ENCODE results near the gene ARHGAP8. TPM values are rescaled to one million over a fixed set of nuclear protein-coding genes. Genes with fewer than 3 reads are reported as not detected.

Gene ARHGAP8
- total and polyA plus RNA-seq, 10 donors, result 2.7 to 71.6 (median 19.7) TPM

DNA sequence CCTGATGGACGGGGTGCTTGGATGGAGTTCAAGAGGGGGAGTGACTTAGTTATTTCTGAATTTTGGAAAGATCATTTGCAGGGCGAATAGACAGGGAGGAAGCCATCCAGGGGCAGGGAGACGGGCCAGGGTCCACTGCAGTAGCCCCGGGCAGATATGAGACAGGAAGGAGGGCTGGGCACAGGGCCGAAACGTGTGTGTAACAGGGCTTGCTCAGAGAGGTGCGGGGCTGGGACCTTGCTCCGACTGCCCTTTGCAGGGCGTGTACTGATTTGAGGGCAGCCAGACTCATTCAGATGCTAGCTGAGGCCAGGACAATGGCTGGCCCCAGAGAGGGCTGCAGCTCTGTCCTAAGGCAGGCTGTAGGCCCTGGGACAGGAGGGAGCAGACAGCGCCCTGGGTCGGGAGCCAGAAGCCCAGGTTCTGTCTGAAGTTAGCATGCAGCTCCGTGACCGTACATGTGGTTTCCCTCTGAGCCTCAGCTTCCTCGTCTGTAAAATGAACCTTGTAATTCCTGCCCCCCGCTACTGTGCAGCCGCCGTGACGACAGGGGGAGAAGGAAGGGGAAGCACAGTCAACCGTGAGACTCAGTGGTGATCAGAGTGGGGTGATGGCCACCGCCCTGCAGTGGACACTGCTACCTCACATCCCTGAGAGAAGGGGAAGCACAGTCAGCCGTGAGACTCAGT, 154.0 kb downstream of the ARHGAP8 start:
- DNase-seq, result peak; percentile 51
- TF ChIP-seq, protein P1, sequence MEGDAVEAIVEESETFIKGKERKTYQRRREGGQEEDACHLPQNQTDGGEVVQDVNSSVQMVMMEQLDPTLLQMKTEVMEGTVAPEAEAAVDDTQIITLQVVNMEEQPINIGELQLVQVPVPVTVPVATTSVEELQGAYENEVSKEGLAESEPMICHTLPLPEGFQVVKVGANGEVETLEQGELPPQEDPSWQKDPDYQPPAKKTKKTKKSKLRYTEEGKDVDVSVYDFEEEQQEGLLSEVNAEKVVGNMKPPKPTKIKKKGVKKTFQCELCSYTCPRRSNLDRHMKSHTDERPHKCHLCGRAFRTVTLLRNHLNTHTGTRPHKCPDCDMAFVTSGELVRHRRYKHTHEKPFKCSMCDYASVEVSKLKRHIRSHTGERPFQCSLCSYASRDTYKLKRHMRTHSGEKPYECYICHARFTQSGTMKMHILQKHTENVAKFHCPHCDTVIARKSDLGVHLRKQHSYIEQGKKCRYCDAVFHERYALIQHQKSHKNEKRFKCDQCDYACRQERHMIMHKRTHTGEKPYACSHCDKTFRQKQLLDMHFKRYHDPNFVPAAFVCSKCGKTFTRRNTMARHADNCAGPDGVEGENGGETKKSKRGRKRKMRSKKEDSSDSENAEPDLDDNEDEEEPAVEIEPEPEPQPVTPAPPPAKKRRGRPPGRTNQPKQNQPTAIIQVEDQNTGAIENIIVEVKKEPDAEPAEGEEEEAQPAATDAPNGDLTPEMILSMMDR (IDR thresholded peaks at IDR 0.05 in 8 of 11, conservative IDR thresholded peaks at IDR 0.05 in 3 of 11), result no peak
- TF ChIP-seq POLR2AphosphoS5 (IDR thresholded peaks at IDR 0.05) (no peak), POLR2A (IDR thresholded peaks at IDR 0.05) (no peak)
- H3K4me1 ChIP-seq, result no peaks in the 10 kb centered on the region
- no peak overlapping the region for H3K4me3 ChIP-seq
- 78 to 92% (median 81%) methylated on average over 15 to 21 of the region's 21 CpGs for WGBS, 5 donors
- H3K27ac ChIP-seq, result no peak overlapping the region
- H3K9me3 ChIP-seq, result peaks cover 1 to 32% (median 25%) of the 10 kb centered on the region in 8 donors
- intact Hi-C loops (cut with DNase I; ENCODE audit: low total_unique reads), result no loop called here
- H3K27me3 ChIP-seq (replicated peaks in 1 of 7), result peaks cover 0 to 32% (median 0%) of the 10 kb centered on the region in 7 donors
- H3K36me3 ChIP-seq, result no peaks in the 10 kb centered on the region

DNA sequence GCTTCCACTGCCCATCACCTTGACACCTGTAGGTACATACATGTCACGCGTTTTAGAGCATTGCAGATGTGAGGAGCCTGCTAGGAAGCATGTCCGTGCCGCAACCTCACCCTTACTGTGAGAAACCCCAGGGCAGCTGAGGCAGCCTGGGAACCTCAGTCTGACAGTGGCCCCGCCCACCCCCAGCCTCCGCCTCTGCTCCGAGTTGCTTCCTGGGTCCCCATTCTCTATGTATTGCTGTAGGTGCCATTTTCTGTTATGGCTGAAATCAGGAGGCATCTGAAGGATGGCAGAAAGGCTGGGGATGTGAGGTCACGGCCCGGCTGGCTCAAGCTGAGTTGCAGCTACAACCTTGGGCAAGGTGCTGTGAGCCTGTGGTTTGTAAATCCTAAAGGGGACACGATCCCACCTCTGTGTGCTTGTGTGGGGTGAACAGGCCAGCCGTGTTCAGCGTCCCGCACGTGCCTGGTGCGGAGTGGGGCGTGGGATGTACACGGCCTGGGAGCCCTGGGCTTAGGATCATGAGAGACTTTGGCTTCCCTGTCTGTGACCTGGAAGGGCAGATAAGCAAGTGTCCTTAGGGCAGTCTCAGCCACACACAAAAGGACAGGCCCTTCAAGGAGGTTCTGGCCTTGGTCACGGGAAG, 154.7 kb downstream of the ARHGAP8 start:
- TF ChIP-seq POLR2AphosphoS5 (IDR thresholded peaks at IDR 0.05), result no peak
- TF ChIP-seq POLR2A (IDR thresholded peaks at IDR 0.05), result no peak
- TF ChIP-seq, protein P1 (IDR thresholded peaks at IDR 0.05 in 8 of 11, conservative IDR thresholded peaks at IDR 0.05 in 3 of 11), result no peak
- 84 to 95% (median 88%) methylated on average over 17 to 18 of the region's 18 CpGs for WGBS, 5 donors
- intact Hi-C loops (cut with DNase I; ENCODE audit: low total_unique reads), result no loop called here
- H3K4me3 ChIP-seq, result no peak overlapping the region
- no peak overlapping the region for H3K27ac ChIP-seq
- peaks cover 0 to 32% (median 0%) of the 10 kb centered on the region in 7 donors for H3K27me3 ChIP-seq (replicated peaks in 1 of 7)
- peak; percentile 53 for DNase-seq
- peaks cover 0 to 31% (median 23%) of the 10 kb centered on the region in 8 donors for H3K9me3 ChIP-seq
- H3K4me1 ChIP-seq, result no peaks in the 10 kb centered on the region
- no peaks in the 10 kb centered on the region for H3K36me3 ChIP-seq

DNA sequence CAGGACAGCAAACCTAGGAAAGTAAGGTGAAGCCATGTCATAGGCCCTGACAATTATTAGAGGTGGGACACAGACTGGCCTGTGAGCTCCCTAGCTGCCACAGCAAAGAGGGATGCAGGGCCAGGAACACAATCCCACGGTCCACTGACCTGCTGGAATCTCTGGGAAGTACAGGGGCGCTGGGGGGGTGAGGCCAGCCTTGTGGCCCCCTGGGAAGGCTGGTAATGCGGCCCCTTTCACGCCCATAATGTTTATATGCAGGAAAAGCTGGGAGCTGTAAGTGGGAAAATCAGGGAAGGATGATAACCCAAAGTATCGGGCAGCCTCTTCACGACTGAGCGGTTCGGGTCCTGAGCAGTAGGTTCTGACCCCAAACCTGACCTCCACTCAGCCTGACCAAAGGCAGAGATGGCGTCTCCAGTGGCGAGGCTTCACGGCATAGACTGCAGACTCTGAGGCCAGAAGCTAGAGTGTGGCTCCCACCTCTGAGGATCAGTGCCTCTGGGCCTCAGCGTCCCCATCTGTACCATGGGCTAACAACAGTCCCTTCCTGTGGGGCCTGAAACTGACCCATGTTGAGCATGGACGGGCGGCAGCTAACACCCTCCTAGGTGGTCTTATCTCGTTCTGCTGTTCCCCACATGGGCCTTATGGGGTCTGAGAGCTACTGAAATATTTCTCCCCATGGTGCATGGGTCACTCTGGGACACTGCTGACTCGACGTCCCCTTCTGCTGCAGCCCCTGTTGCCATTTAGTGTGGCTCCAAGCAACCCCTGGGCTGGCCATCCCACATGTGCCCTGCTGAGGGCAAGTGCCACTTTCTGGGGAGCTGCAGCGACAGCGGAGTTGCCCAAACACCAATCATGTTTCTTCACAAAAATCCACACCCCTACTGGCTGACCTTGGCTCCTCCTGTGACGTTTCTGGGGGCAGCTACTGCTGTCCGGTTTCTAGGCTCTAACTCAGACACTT, 155.7 kb downstream of the ARHGAP8 start:
- WGBS, 5 donors, result 77 to 86% (median 85%) methylated on average over 14 to 21 of the region's 21 CpGs
- intact Hi-C loops (cut with DNase I; ENCODE audit: low total_unique reads), result no loop called here

GRCh38 chr22:44909241-44909640, 156.9 kb downstream of the ARHGAP8 start:
- peaks cover 0 to 36% (median 0%) of the 10 kb centered on the region in 7 donors for H3K27me3 ChIP-seq (replicated peaks in 1 of 7)
- H3K4me3 ChIP-seq, result no peak overlapping the region
- intact Hi-C loops (cut with DNase I; ENCODE audit: low total_unique reads), result no loop called here
- peak; percentile 18 for DNase-seq
- H3K36me3 ChIP-seq, result no peaks in the 10 kb centered on the region
- H3K9me3 ChIP-seq, result peaks cover 0 to 22% (median 14%) of the 10 kb centered on the region in 8 donors
- no peaks in the 10 kb centered on the region for H3K4me1 ChIP-seq
- TF ChIP-seq POLR2A (IDR thresholded peaks at IDR 0.05) (no peak), POLR2AphosphoS5 (IDR thresholded peaks at IDR 0.05) (no peak)
- TF ChIP-seq, protein P1 (IDR thresholded peaks at IDR 0.05 in 8 of 11, conservative IDR thresholded peaks at IDR 0.05 in 3 of 11), result no peak
- H3K27ac ChIP-seq, result no peak overlapping the region
- WGBS, 5 donors, result 74 to 93% (median 87%) methylated on average over 6 of the region's 6 CpGs

More for the DNA sequence above, 155.7 kb downstream of the ARHGAP8 start:
- peak; percentile 44 for DNase-seq
- Histone ChIP-seq H3K4me3 (no peak overlapping the region), H3K36me3 (no peaks in the 10 kb centered on the region), H3K4me1 (no peaks in the 10 kb centered on the region), H3K9me3 (peaks cover 0 to 22% (median 14%) of the 10 kb centered on the region in 8 donors), H3K27ac (no peak overlapping the region), H3K27me3 (replicated peaks in 1 of 7) (peaks cover 0 to 26% (median 0%) of the 10 kb centered on the region in 7 donors)
- no peak for TF ChIP-seq POLR2A (IDR thresholded peaks at IDR 0.05)
